Activated T-cell treated with anti-CD3 and anti-CD28 coated beads, Interleukin-2, amount 50 U/mL, for 24 hours (primary cell): ENCODE results near the gene ZDHHC14.
"Not testable (repeated sequence)": the region's sequence is repeated elsewhere in the genome, so short reads cannot be mapped to it uniquely, and the experiment has no call there.

Experiments
- DNase-seq: peaks from one replicate; pipeline ENCODE4 v3.0.0-alpha.2; 2020
- H3K27ac Mint-ChIP-seq: 2 replicates; pipeline ENCODE4 v1.8.0; 2020; ENCODE audit warnings: mild to moderate bottlenecking, mixed read lengths
- H3K27me3 Mint-ChIP-seq: 2 replicates; pipeline ENCODE4 v1.8.0; 2020; ENCODE audit warnings: mixed read lengths
- H3K36me3 Mint-ChIP-seq: 2 replicates; pipeline ENCODE4 v1.8.0; 2020; ENCODE audit warnings: low read depth, mixed read lengths
- H3K4me1 Mint-ChIP-seq: 2 replicates; pipeline ENCODE4 v1.8.0; 2020; ENCODE audit warnings: low read depth, mixed read lengths
- H3K4me3 Mint-ChIP-seq: 2 replicates; pipeline ENCODE4 v1.8.0; 2020; ENCODE audit warnings: mild to moderate bottlenecking, moderate library complexity, mixed read lengths
- H3K9me3 Mint-ChIP-seq: 2 replicates; pipeline ENCODE4 v1.8.0; 2020; ENCODE audit warnings: mixed read lengths

ZDHHC14 gene

GRCh38 chr6:157688275-157688959 is 307.4 kb downstream of the ZDHHC14 start:
- Mint-ChIP-seq H3K9me3 (no peaks in the 10 kb centered on the region), H3K4me3 (no peak overlapping the region), H3K4me1 (no peaks in the 10 kb centered on the region), H3K27ac (no peak overlapping the region), H3K27me3 (peaks cover 6% of the 10 kb centered on the region), H3K36me3 (no peaks in the 10 kb centered on the region)
- peak; percentile 18 for DNase-seq

DNA sequence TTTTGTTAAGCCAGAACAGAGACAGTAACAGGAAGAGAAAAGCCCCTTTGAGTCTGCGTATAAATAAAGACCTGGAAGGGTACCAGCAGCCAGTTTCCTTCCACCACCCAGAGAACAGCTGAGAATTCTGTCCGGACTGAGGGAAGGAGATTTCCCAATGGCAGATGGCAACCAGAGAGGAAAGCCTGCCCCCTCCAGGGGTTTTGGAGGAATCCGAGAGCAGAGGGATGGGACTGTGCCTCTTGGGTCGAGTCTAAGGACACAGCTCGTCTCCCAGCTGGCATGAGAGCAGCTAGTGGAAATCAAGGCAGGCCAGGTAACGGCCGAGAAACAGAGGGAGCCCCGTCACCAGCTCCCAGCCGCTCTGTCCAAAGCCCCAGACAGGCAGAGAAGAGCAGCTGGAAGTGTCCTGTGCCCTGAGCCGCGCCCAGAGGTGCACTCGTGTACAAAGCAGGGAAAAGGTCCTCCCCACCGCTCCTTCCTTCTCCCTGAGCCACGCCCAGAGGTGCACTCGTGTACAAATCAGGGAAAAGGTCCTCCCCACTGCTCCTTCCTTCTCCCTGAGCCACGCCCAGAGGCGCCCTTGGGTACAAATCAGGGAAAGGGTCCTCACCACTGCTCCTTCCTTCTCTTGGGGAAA is 308.1 kb downstream of the ZDHHC14 start:
- Mint-ChIP-seq H3K4me3 (no peak overlapping the region), H3K36me3 (no peaks in the 10 kb centered on the region), H3K4me1 (no peaks in the 10 kb centered on the region), H3K9me3 (no peaks in the 10 kb centered on the region), H3K27ac (no peak overlapping the region), H3K27me3 (peaks cover 6% of the 10 kb centered on the region)
- peak; percentile 21 for DNase-seq

DNA sequence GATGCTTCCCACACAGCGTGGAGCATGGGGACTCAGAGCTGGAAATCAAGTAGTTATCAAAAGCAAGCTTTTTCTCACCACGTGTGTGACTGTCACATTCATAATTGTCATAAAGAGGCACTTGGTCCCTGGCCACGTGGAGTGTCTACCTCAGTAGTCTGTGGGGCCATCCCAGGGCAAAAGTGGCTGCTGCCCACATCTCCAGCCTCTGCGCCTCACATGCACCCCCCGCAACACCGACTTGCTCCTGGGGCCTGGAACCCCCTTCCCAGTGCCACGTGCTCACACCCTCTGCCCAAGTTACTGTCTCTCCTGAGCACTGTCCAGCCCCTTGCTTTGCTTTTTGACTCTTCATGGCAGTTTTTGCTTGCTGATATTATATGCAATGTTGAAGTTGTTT is 308.9 kb downstream of the ZDHHC14 start:
- H3K9me3 Mint-ChIP-seq = no peaks in the 10 kb centered on the region
- no peaks in the 10 kb centered on the region for H3K4me1 Mint-ChIP-seq
- no peak overlapping the region for H3K27ac Mint-ChIP-seq
- no peak overlapping the region for H3K4me3 Mint-ChIP-seq
- H3K27me3 Mint-ChIP-seq = peaks cover 11% of the 10 kb centered on the region
- H3K36me3 Mint-ChIP-seq = no peaks in the 10 kb centered on the region
- peak; percentile 21 for DNase-seq

DNA sequence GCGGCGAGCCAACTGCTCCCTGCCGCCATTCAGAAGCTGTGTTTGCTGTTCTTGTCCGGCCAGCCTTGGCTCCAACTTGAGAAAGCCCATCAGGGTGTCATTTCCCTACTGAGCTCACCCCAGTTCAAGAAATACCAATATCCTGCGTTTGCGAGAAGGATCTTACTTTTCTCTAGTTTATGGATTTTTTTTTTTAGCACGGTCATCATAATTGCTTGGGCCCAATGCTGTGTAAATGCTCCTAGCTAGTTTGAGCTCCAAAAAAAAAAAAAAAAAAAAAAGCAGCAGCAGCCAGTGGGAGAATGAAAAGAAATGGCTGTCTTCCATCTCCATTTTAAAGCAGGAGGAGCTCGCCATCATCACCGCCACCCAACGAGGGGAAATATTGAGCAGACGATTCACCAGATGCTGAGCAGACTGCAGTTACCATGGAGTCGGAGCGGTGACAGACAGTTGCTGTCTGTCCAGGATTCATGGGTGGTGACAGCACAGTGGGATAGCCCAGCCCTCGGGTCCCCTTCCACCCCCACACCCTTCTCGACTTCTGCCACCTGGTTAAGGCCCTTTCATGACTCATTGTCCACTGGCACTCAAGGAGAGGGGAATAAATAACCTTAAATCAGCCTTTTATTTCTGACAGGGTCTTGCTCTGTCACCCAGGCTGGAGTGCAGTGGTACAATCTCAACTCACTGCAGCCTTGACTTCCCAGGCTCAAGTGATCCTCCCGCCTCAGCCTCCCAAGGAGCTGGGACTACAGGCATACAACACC is 309.6 kb downstream of the ZDHHC14 start:
- no peak overlapping the region for H3K27ac Mint-ChIP-seq
- H3K4me1 Mint-ChIP-seq = no peaks in the 10 kb centered on the region
- no peak overlapping the region for H3K4me3 Mint-ChIP-seq
- no peaks in the 10 kb centered on the region for H3K9me3 Mint-ChIP-seq
- no peaks in the 10 kb centered on the region for H3K36me3 Mint-ChIP-seq
- DNase-seq = peak; percentile 9
- peaks cover 11% of the 10 kb centered on the region for H3K27me3 Mint-ChIP-seq

DNA sequence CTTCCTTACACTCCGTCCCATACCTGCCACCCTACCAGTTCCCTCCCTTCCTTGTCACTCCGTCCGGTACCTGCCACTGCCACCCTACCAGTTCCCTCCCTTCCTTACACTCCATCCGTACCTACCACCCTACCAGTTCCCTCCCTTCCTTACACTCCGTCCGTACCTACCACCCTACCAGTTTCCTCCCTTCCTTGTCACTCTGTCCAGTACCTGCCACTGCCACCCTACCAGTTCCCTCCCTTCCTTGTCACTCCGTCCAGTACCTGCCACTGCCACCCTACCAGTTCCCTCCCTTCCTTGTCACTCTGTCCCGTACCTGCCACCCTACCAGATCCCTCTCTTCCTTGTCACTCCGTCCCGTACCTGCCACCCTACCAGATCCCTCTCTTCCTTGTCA is 310.6 kb downstream of the ZDHHC14 start:
- H3K4me1 Mint-ChIP-seq, H3K9me3 Mint-ChIP-seq, DNase-seq, H3K27ac Mint-ChIP-seq, H3K4me3 Mint-ChIP-seq, H3K36me3 Mint-ChIP-seq: not testable (repeated sequence)
- peaks cover 11% of the 10 kb centered on the region for H3K27me3 Mint-ChIP-seq

DNA sequence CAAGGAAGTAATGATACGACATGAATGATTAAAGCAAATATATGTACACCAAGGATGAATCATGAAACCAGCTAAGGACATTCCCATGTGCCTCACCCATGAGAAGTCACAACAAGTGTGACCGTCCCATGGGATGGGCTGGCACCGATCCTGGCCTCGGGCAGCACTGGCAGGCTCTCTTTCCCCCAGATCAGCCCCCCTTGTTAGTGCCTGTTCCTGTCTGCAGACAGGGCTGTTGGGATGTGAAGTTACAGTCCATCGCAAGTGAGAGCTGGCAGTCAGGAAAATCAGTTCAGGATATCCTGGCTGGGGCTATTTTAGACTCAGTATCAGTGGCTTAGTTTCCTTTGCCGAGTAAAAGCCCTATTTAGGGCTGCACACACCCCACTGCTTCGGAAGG is 312.9 kb downstream of the ZDHHC14 start:
- H3K27ac Mint-ChIP-seq = no peak overlapping the region
- H3K27me3 Mint-ChIP-seq = peaks cover 11% of the 10 kb centered on the region
- H3K4me1 Mint-ChIP-seq = no peaks in the 10 kb centered on the region
- H3K9me3 Mint-ChIP-seq = peaks cover 7% of the 10 kb centered on the region
- no peaks in the 10 kb centered on the region for H3K36me3 Mint-ChIP-seq
- no peak for DNase-seq
- no peak overlapping the region for H3K4me3 Mint-ChIP-seq

- Mint-ChIP-seq H3K27ac (no peak overlapping the region), H3K36me3 (no peaks in the 10 kb centered on the region), H3K4me3 (no peak overlapping the region), H3K9me3 (peaks cover 7% of the 10 kb centered on the region), H3K4me1 (no peaks in the 10 kb centered on the region), H3K27me3 (peaks cover 11% of the 10 kb centered on the region)
- no peak for DNase-seq
These were observed 314.5 kb downstream of the ZDHHC14 start for GRCh38 chr6:157695301-157696040.

- Mint-ChIP-seq H3K27me3 (no peaks in the 10 kb centered on the region), H3K4me1 (no peaks in the 10 kb centered on the region), H3K9me3 (peaks cover 7% of the 10 kb centered on the region), H3K4me3 (no peak overlapping the region), H3K36me3 (no peaks in the 10 kb centered on the region), H3K27ac (no peak overlapping the region)
- DNase-seq = peak; percentile 6
These were observed 319.0 kb downstream of the ZDHHC14 start for GRCh38 chr6:157699777-157700636.

DNA sequence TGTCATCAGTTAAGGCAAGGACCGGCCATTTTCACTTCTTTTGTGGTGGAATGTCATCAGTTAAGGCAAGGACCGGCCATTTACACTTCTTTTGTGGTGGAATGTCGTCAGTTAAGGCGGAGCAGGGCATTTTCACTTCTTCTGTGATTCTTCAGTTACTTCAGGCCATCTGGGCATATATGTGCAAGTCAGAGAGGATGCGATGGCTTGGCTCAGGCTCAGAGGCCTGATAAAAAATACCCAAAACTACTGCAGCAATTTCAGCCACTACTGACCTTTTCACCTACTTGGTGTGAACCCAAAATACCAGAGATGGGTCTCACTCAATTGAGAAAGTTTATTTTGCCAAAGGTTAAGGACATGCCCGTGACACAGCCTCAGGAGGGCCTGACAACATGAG is 325.4 kb downstream of the ZDHHC14 start:
- DNase-seq = peak; percentile 5
- H3K36me3 Mint-ChIP-seq, H3K9me3 Mint-ChIP-seq, H3K27me3 Mint-ChIP-seq, H3K4me1 Mint-ChIP-seq, H3K27ac Mint-ChIP-seq, H3K4me3 Mint-ChIP-seq: not testable (repeated sequence)

- DNase-seq = no peak
- no peak overlapping the region for H3K4me3 Mint-ChIP-seq
- no peaks in the 10 kb centered on the region for H3K27me3 Mint-ChIP-seq
- no peaks in the 10 kb centered on the region for H3K9me3 Mint-ChIP-seq
- H3K27ac Mint-ChIP-seq = no peak overlapping the region
- H3K36me3 Mint-ChIP-seq = no peaks in the 10 kb centered on the region
- peaks cover 3% of the 10 kb centered on the region for H3K4me1 Mint-ChIP-seq
These were observed 325.9 kb downstream of the ZDHHC14 start for GRCh38 chr6:157706883-157707282.

GRCh38 chr6:157707576-157707975 is 326.6 kb downstream of the ZDHHC14 start:
- H3K4me3 Mint-ChIP-seq = no peak overlapping the region
- peak; percentile 3 for DNase-seq
- no peaks in the 10 kb centered on the region for H3K9me3 Mint-ChIP-seq
- H3K27me3 Mint-ChIP-seq = no peaks in the 10 kb centered on the region
- H3K4me1 Mint-ChIP-seq = peaks cover 3% of the 10 kb centered on the region
- no peak overlapping the region for H3K27ac Mint-ChIP-seq
- H3K36me3 Mint-ChIP-seq = no peaks in the 10 kb centered on the region

DNA sequence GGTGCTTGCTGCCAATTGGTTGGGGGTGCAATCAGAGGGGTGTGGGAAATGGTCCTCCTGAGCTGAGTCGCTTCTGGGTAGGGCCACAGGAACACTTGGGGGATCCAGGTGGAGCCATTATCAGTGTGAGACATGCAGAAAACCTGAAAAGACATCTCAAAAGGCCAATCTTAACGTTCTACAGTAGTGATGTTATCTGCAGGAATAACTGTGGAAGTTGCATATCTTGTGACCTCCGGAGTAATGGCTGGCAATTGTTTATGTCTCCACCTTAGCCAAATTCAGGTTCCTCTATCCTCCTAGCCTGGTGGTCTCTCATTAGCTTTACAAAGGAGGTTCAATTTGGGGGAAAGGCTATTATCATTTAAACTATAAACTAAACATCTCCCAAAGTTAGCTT is 327.2 kb downstream of the ZDHHC14 start:
- no peaks in the 10 kb centered on the region for H3K9me3 Mint-ChIP-seq
- H3K36me3 Mint-ChIP-seq = no peaks in the 10 kb centered on the region
- peaks cover 3% of the 10 kb centered on the region for H3K4me1 Mint-ChIP-seq
- H3K27ac Mint-ChIP-seq = no peak overlapping the region
- H3K27me3 Mint-ChIP-seq = no peaks in the 10 kb centered on the region
- no peak overlapping the region for H3K4me3 Mint-ChIP-seq
- no peak for DNase-seq

- DNase-seq = peak; percentile 5
- Mint-ChIP-seq H3K4me3 (no peak overlapping the region), H3K9me3 (no peaks in the 10 kb centered on the region), H3K27me3 (no peaks in the 10 kb centered on the region), H3K36me3 (no peaks in the 10 kb centered on the region), H3K4me1 (peaks cover 3% of the 10 kb centered on the region), H3K27ac (no peak overlapping the region)
These were observed 327.9 kb downstream of the ZDHHC14 start for GRCh38 chr6:157708933-157709332.

DNA sequence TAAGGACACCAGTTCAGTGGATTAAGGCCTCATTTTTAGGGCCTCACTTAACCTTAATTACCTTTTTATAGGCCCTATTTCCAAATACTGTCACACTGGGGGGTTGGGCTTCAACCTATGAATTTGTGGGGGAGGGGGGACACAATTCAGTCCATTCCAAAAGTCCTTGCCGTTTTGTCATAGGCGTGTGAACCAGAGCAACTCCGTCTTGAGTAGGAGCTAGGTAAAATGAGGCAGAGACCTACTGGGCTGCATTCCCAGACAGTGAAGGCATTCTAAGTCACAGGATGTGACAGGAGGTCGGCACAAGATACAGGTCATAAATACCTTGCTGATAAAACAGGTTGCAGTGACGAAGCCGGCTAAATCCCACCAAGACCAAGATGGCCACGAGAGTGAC is 328.6 kb downstream of the ZDHHC14 start:
- H3K27ac Mint-ChIP-seq = no peak overlapping the region
- DNase-seq = peak; percentile 19
- H3K4me3 Mint-ChIP-seq = no peak overlapping the region
- H3K36me3 Mint-ChIP-seq = no peaks in the 10 kb centered on the region
- peaks cover 2% of the 10 kb centered on the region for H3K27me3 Mint-ChIP-seq
- peaks cover 3% of the 10 kb centered on the region for H3K4me1 Mint-ChIP-seq
- no peaks in the 10 kb centered on the region for H3K9me3 Mint-ChIP-seq
